ENCODE data around the gene PRRG3. TPM values are rescaled to one million over a fixed set of nuclear protein-coding genes. Genes with fewer than 3 reads are reported as not detected.

Gene PRRG3
- total RNA-seq, 6 experiments from 2014 or later: not detected

DNA sequence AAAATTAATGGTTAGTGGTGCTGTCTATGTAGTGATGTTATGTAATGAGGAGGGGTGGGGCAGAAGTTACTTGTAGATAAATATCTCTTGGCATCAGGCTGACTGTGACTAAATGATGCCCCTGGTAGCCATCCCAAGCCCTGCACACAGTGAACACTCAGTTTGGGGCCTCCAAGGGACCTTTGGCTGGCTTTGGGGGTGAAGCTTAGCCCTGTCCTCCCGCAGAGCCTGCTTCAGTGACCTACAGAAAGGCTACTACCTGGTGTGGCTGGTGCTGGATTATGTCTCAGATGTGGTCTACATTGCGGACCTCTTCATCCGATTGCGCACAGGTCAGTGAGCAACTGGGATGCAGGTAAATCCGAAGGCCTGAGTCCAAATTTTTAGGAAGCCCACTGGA is 47.1 kb downstream of the PRRG3 start:
- H3K4me3 Mint-ChIP-seq: no peak overlapping the region
- no peak overlapping the region for H3K27ac Mint-ChIP-seq
- no peaks in the 10 kb centered on the region; the same call in 1 of the 2 replicates for H3K36me3 Mint-ChIP-seq (ENCODE audit: low read depth)

DNA sequence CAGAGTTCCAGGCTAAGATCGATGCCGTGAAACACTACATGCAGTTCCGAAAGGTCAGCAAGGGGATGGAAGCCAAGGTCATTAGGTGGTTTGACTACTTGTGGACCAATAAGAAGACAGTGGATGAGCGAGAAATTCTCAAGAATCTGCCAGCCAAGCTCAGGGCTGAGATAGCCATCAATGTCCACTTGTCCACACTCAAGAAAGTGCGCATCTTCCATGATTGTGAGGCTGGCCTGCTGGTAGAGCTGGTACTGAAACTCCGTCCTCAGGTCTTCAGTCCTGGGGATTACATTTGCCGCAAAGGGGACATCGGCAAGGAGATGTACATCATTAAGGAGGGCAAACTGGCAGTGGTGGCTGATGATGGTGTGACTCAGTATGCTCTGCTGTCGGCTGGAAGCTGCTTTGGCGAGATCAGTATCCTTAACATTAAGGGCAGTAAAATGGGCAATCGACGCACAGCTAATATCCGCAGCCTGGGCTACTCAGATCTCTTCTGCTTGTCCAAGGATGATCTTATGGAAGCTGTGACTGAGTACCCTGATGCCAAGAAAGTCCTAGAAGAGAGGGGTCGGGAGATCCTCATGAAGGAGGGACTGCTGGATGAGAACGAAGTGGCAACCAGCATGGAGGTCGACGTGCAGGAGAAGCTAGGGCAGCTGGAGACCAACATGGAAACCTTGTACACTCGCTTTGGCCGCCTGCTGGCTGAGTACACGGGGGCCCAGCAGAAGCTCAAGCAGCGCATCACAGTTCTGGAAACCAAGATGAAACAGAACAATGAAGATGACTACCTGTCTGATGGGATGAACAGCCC is 48.6 kb downstream of the PRRG3 start:
- DNase-seq: no peak
- H3K4me1 Mint-ChIP-seq (ENCODE audit: low read depth): no peaks in the 10 kb centered on the region
- H3K27ac Mint-ChIP-seq: no peak overlapping the region
- TF ChIP-seq, protein P1, sequence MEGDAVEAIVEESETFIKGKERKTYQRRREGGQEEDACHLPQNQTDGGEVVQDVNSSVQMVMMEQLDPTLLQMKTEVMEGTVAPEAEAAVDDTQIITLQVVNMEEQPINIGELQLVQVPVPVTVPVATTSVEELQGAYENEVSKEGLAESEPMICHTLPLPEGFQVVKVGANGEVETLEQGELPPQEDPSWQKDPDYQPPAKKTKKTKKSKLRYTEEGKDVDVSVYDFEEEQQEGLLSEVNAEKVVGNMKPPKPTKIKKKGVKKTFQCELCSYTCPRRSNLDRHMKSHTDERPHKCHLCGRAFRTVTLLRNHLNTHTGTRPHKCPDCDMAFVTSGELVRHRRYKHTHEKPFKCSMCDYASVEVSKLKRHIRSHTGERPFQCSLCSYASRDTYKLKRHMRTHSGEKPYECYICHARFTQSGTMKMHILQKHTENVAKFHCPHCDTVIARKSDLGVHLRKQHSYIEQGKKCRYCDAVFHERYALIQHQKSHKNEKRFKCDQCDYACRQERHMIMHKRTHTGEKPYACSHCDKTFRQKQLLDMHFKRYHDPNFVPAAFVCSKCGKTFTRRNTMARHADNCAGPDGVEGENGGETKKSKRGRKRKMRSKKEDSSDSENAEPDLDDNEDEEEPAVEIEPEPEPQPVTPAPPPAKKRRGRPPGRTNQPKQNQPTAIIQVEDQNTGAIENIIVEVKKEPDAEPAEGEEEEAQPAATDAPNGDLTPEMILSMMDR (IDR thresholded peaks at IDR 0.05): no peak
- H3K4me3 Mint-ChIP-seq: no peak overlapping the region
- H3K27me3 Mint-ChIP-seq (ENCODE audit: insufficient read depth): no peaks in the 10 kb centered on the region; the same call in 1 of the 2 replicates
- H3K36me3 Mint-ChIP-seq (ENCODE audit: low read depth): no peaks in the 10 kb centered on the region
- peaks cover 5% of the 10 kb centered on the region; the same call in 1 of the 2 replicates for H3K9me3 Mint-ChIP-seq

More for the DNA sequence above, 47.1 kb downstream of the PRRG3 start:
- TF ChIP-seq, protein P1 (IDR thresholded peaks at IDR 0.05): no peak
- Mint-ChIP-seq H3K9me3 (peaks cover 8% of the 10 kb centered on the region), H3K4me1 (ENCODE audit: low read depth) (no peaks in the 10 kb centered on the region), H3K27me3 (ENCODE audit: insufficient read depth) (no peaks in the 10 kb centered on the region; the same call in 1 of the 2 replicates)
- no peak for DNase-seq

DNA sequence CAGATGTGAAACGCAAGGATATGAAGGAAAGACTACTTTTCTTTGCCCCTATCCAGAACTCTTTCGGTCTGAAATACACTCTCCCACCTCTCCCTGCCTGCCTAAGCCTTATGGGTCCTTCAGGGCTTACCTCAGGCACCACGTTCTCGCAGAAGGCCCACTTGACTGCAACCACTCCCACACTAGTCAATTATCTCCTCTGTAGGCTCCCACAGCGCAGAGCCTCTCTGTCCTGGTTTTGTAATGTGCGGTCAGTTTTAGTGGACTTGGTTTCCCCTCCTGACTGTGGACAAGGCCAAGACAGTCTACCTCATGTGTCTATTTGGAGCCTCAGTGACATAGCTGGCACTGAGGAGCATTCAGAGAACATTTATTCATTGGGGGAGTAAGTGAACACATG is 50.4 kb downstream of the PRRG3 start:
- no peak for DNase-seq
- TF ChIP-seq, protein P1 (IDR thresholded peaks at IDR 0.05): no peak
- Mint-ChIP-seq H3K9me3 (peaks cover 5% of the 10 kb centered on the region; the same call in 1 of the 2 replicates), H3K4me3 (no peak overlapping the region), H3K27me3 (ENCODE audit: insufficient read depth) (no peaks in the 10 kb centered on the region; the same call in 1 of the 2 replicates), H3K36me3 (ENCODE audit: low read depth) (no peaks in the 10 kb centered on the region), H3K4me1 (ENCODE audit: low read depth) (no peaks in the 10 kb centered on the region), H3K27ac (no peak overlapping the region)

DNA sequence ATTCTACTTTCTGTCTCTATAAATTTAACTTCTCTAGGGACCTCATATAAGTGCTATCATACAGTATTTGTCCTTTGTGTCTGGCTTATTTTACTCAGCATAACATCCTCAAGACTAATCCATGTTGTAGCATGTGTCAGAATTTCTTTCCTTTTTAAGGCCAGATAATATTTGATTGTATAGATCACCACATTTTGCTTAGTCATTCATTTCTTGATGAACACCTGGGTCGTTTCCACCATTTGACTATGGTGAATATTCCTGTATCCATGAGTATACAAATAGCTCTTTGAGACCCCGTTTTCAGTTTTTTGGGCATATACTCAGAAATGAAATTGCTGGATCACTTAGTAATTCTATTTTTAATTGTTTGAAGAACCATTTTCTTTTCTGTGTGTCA is 51.2 kb downstream of the PRRG3 start:
- TF ChIP-seq, protein P1 (IDR thresholded peaks at IDR 0.05): no peak
- H3K4me3 Mint-ChIP-seq: no peak overlapping the region
- H3K27me3 Mint-ChIP-seq (ENCODE audit: insufficient read depth): no peaks in the 10 kb centered on the region; the same call in 1 of the 2 replicates
- H3K36me3 Mint-ChIP-seq (ENCODE audit: low read depth): no peaks in the 10 kb centered on the region
- no peak for DNase-seq
- peaks cover 5% of the 10 kb centered on the region; the same call in 1 of the 2 replicates for H3K9me3 Mint-ChIP-seq
- no peak overlapping the region for H3K27ac Mint-ChIP-seq
- H3K4me1 Mint-ChIP-seq (ENCODE audit: low read depth): no peaks in the 10 kb centered on the region

DNA sequence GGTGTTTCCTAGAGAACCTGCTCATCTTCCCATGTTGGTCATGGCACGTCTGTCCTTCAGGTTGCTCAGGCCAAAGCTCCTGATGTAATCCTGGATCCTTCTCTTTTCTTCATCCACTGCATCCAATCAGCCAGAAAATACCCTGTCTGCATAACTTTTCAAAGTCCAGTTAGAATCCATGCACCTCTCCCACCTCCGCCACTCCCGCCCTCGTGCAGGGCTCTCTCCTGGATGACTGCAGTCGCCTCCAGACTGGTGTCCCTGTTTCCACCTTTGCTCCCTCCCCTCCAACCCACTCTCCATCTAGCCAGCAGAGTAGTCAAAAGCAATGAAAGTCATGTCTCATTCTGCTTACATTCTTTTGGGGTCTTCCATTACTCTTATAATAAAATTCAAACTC is 55.3 kb downstream of the PRRG3 start:
- Mint-ChIP-seq H3K4me1 (ENCODE audit: low read depth) (no peaks in the 10 kb centered on the region; the same call in 1 of the 2 replicates), H3K4me3 (no peak overlapping the region), H3K27ac (no peak overlapping the region), H3K9me3 (no peaks in the 10 kb centered on the region; the same call in 1 of the 2 replicates), H3K27me3 (ENCODE audit: insufficient read depth) (peaks cover 2% of the 10 kb centered on the region; the same call in 1 of the 2 replicates), H3K36me3 (ENCODE audit: low read depth) (no peaks in the 10 kb centered on the region)
- TF ChIP-seq, protein P1 (IDR thresholded peaks at IDR 0.05): no peak
- DNase-seq: no peak

All from HFFc6 (cell line).